H9 (cell line): ENCODE measurements around the gene FAM184A. TPM values are rescaled to one million over a fixed set of nuclear protein-coding genes. Genes with fewer than 3 reads are reported as not detected.

Experiments used
- DNase-seq: peaks from one replicate; pipeline ENCODE4 v3.0.0-alpha.2; 2017
- H2AFZ ChIP-seq: one replicate; pipeline ENCODE4 v1.6.1; 2013; ENCODE audit warnings: mild to moderate bottlenecking, low read length, control low read depth, moderate library complexity
- H2AK5ac ChIP-seq: 2 replicates; pipeline ENCODE4 v1.6.1; 2013; ENCODE audit warnings: low read length, control low read depth, mixed read lengths; ENCODE audit not compliant: insufficient read length
- H2BK120ac ChIP-seq: one replicate; pipeline ENCODE4 v1.6.1; 2013; ENCODE audit warnings: low read depth, mild to moderate bottlenecking, low read length, control low read depth, inconsistent platforms; ENCODE audit not compliant: poor library complexity, severe bottlenecking
- H2BK12ac ChIP-seq: 2 replicates; pipeline ENCODE4 v1.6.1; 2013; ENCODE audit warnings: low read length, control low read depth, mixed read lengths, low read depth; ENCODE audit not compliant: insufficient read length
- H2BK15ac ChIP-seq: 2 replicates; pipeline ENCODE4 v1.6.1; 2013; ENCODE audit warnings: low read depth, low read length, control low read depth
- H2BK20ac ChIP-seq: one replicate; pipeline ENCODE4 v1.6.1; 2013; ENCODE audit warnings: low read depth, mild to moderate bottlenecking, low read length, control low read depth, inconsistent platforms; ENCODE audit not compliant: poor library complexity, severe bottlenecking
- H2BK5ac ChIP-seq: 2 replicates; pipeline ENCODE4 v1.6.1; 2013; ENCODE audit warnings: low read length, control low read depth, mixed read lengths; ENCODE audit not compliant: insufficient read length
- H3K14ac ChIP-seq: 2 replicates; pipeline ENCODE4 v1.6.1; 2013; ENCODE audit warnings: low read length, control low read depth; ENCODE audit not compliant: insufficient read depth
- H3K18ac ChIP-seq: 2 replicates; pipeline ENCODE4 v1.6.1; 2013; ENCODE audit warnings: low read depth, mild to moderate bottlenecking, mixed read lengths, low read length, control low read depth; ENCODE audit not compliant: insufficient read length
- H3K23ac ChIP-seq: 2 replicates; pipeline ENCODE4 v1.6.1; 2013; ENCODE audit warnings: low read length, control low read depth, mixed read lengths, low read depth; ENCODE audit not compliant: insufficient read length
- H3K23me2 ChIP-seq: 2 replicates; pipeline ENCODE4 v1.6.1; 2013; ENCODE audit warnings: low read depth, mild to moderate bottlenecking, mixed read lengths, low read length, control low read depth; ENCODE audit not compliant: insufficient read length, poor library complexity, severe bottlenecking
- H3K27ac ChIP-seq: 2 replicates; pipeline ENCODE4 v1.5.1; 2013; ENCODE audit warnings: low read length, control low read depth, mixed read lengths, low read depth; ENCODE audit not compliant: insufficient read length
- H3K27me3 ChIP-seq: 2 replicates; pipeline ENCODE4 v1.6.1; 2013; ENCODE audit warnings: low read length, control low read depth, inconsistent platforms; ENCODE audit not compliant: insufficient read depth
- H3K4ac ChIP-seq: 2 replicates; pipeline ENCODE4 v1.6.1; 2013; ENCODE audit warnings: low read depth, mild to moderate bottlenecking, control low read depth, inconsistent platforms, low read length, moderate library complexity
- H3K4me1 ChIP-seq: 2 replicates; pipeline ENCODE4 v1.6.1; 2013; ENCODE audit warnings: low read length, control low read depth, inconsistent platforms; ENCODE audit not compliant: insufficient read depth
- H3K4me2 ChIP-seq: 2 replicates; pipeline ENCODE4 v1.6.1; 2013; ENCODE audit warnings: low read length, control low read depth, mixed read lengths; ENCODE audit not compliant: insufficient read length, insufficient read depth
- H3K56ac ChIP-seq: 2 replicates; pipeline ENCODE4 v1.6.1; 2013; ENCODE audit warnings: low read depth, mild to moderate bottlenecking, mixed read lengths, low read length, control low read depth; ENCODE audit not compliant: insufficient read length
- H3K79me1 ChIP-seq: 2 replicates; pipeline ENCODE4 v1.6.1; 2013; ENCODE audit warnings: low read depth, mild to moderate bottlenecking, moderate library complexity, low read length, control low read depth, inconsistent platforms; ENCODE audit not compliant: insufficient read depth, poor library complexity, severe bottlenecking
- H3K79me2 ChIP-seq: 2 replicates; pipeline ENCODE4 v1.6.1; 2013; ENCODE audit warnings: low read length, control low read depth, inconsistent platforms; ENCODE audit not compliant: insufficient read depth
- H3K9ac ChIP-seq: 2 replicates; pipeline ENCODE4 v1.6.1; 2013; ENCODE audit warnings: low read length, control low read depth, mixed read lengths; ENCODE audit not compliant: insufficient read length; ENCODE audit errors: extremely low read depth
- H3K9me3 ChIP-seq: one replicate; pipeline ENCODE4 v1.6.1; 2013; ENCODE audit warnings: low read depth, low read length, inconsistent platforms; ENCODE audit not compliant: control insufficient read depth
- H3T11ph ChIP-seq: one replicate; pipeline ENCODE4 v1.6.1; 2013; ENCODE audit warnings: mild to moderate bottlenecking, low read length, control low read depth, inconsistent platforms
- H4K20me1 ChIP-seq: one replicate; pipeline ENCODE4 v1.6.1; 2013; ENCODE audit not compliant: control insufficient read depth, insufficient read length, insufficient read depth
- H4K5ac ChIP-seq: 2 replicates; pipeline ENCODE4 v1.6.1; 2013; ENCODE audit warnings: low read depth, mild to moderate bottlenecking, mixed read lengths, low read length, control low read depth; ENCODE audit not compliant: insufficient read length
- H4K8ac ChIP-seq: replicated peaks from 2 replicates; pipeline ENCODE4 v1.6.1; 2013; ENCODE audit warnings: low read length, control low read depth, mixed read lengths, low read depth; ENCODE audit not compliant: insufficient read length
- H4K91ac ChIP-seq: 2 replicates; pipeline ENCODE4 v1.6.1; 2013; ENCODE audit warnings: low read depth, mild to moderate bottlenecking, moderate library complexity, mixed read lengths, low read length, control low read depth; ENCODE audit not compliant: insufficient read length
- H3K27ac Mint-ChIP-seq, 3 experiments: 2 replicates in 2 of 3; 3 replicates in 1 of 3; pipeline ENCODE4 v1.8.0; 2020 to 2021; ENCODE audit warnings: mixed read lengths in 3 of 3, mild to moderate bottlenecking in 1 of 3, moderate library complexity in 1 of 3
- H3K27me3 Mint-ChIP-seq: 2 replicates; pipeline ENCODE4 v1.8.0; 2021; ENCODE audit warnings: low read depth, mild to moderate bottlenecking, moderate library complexity, mixed read lengths
- H3K36me3 Mint-ChIP-seq, 3 experiments: 2 replicates in 2 of 3; 3 replicates in 1 of 3; pipeline ENCODE4 v1.8.0; 2020 to 2021; ENCODE audit warnings: low read depth in 3 of 3, mixed read lengths in 3 of 3; ENCODE audit not compliant: insufficient read depth in 1 of 3
- H3K4me1 Mint-ChIP-seq, 2 experiments: 2 replicates each; pipeline ENCODE4 v1.8.0; 2020; ENCODE audit warnings: mixed read lengths in 2 of 2
- H3K4me3 Mint-ChIP-seq, 2 experiments: 2 replicates in 1 of 2; 3 replicates in 1 of 2; pipeline ENCODE4 v1.8.0; 2020 to 2021; ENCODE audit warnings: mild to moderate bottlenecking in 2 of 2, mixed read lengths in 2 of 2, moderate library complexity in 1 of 2
- H3K9me3 Mint-ChIP-seq, 2 experiments: 2 replicates in 1 of 2; 3 replicates in 1 of 2; pipeline ENCODE4 v1.8.0; 2020; ENCODE audit warnings: mild to moderate bottlenecking in 2 of 2, mixed read lengths in 2 of 2, moderate library complexity in 1 of 2
- total RNA-seq: library from RNA; stranded (reverse); gene quantifications from 2 replicates; pipeline ENCODE4 v1.2.1, GENCODE V29; 2021
- TF ChIP-seq, protein P1 (sequence below): fragments of 200-600 bp; sonication (generic); conservative IDR thresholded peaks from 3 replicates; pipeline ENCODE4 v1.8.0; 2021; ENCODE audit warnings: antibody characterized with exemption, mild to moderate bottlenecking

Gene FAM184A
- total RNA-seq, 1 experiment from 2014 or later: 11.4 TPM

DNA sequence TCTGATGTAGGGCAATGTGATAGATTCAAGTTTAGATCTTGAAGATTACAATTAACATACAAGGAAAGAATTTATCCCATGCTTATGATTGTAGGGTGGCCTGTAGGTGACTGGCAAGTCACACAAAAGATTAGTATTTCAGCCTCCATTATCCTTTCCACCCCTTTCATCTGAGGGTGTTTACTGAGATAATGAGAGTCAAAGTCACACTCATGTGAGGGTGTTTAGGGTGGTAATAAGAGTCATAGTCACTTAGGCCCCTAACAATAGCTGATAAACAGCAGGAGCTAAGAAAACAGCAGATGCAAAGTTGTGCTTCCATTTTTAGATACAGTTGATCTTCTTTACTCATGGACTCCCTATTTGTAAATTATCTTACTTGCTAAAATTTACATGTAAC, 11.4 kb downstream of the FAM184A start:
- Mint-ChIP-seq H3K4me1 (no peaks in the 10 kb centered on the region), H3K27me3 (no peaks in the 10 kb centered on the region), H3K9me3 (no peaks in the 10 kb centered on the region), H3K27ac (no peak overlapping the region), H3K4me3 (no peak overlapping the region), H3K36me3 (no peaks in the 10 kb centered on the region)
- Histone ChIP-seq H3T11ph (no peak overlapping the region), H3K27ac (no peak overlapping the region), H2BK12ac (no peak overlapping the region), H3K23me2 (no peaks in the 10 kb centered on the region), H3K4ac (no peak overlapping the region), H4K8ac (no peak overlapping the region), H3K79me2 (no peaks in the 10 kb centered on the region), H3K27me3 (no peaks in the 10 kb centered on the region), H3K23ac (no peak overlapping the region), H3K9me3 (no peaks in the 10 kb centered on the region), H3K79me1 (no peaks in the 10 kb centered on the region), H2BK120ac (no peak overlapping the region), H2AK5ac (no peak overlapping the region), H4K5ac (no peak overlapping the region), H2BK20ac (no peak overlapping the region), H2BK5ac (no peak overlapping the region), H3K9ac (no peak overlapping the region), H2BK15ac (no peak overlapping the region), H3K4me1 (no peaks in the 10 kb centered on the region), H2AFZ (no peak overlapping the region), H3K4me2 (no peak overlapping the region), H3K14ac (no peak overlapping the region), H3K56ac (no peak overlapping the region), H4K91ac (no peak overlapping the region), H4K20me1 (no peaks in the 10 kb centered on the region), H3K18ac (no peak overlapping the region)
- no peak for DNase-seq
- TF ChIP-seq, protein P1, sequence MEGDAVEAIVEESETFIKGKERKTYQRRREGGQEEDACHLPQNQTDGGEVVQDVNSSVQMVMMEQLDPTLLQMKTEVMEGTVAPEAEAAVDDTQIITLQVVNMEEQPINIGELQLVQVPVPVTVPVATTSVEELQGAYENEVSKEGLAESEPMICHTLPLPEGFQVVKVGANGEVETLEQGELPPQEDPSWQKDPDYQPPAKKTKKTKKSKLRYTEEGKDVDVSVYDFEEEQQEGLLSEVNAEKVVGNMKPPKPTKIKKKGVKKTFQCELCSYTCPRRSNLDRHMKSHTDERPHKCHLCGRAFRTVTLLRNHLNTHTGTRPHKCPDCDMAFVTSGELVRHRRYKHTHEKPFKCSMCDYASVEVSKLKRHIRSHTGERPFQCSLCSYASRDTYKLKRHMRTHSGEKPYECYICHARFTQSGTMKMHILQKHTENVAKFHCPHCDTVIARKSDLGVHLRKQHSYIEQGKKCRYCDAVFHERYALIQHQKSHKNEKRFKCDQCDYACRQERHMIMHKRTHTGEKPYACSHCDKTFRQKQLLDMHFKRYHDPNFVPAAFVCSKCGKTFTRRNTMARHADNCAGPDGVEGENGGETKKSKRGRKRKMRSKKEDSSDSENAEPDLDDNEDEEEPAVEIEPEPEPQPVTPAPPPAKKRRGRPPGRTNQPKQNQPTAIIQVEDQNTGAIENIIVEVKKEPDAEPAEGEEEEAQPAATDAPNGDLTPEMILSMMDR: no peak
